Subcutaneous adipose tissue (tissue), 4 donors: ENCODE data around the gene NRXN3. TPM values are rescaled to one million over a fixed set of nuclear protein-coding genes. Genes with fewer than 3 reads are reported as not detected.

Experiments used
- total RNA-seq, 4 donors: library from RNA; depleted of rRNA; stranded (reverse); fragments of >200 nt; gene quantifications; one replicate each; pipeline ENCODE4 v1.1.0, GENCODE V29; 2016
- TF ChIP-seq, protein P1 (sequence below): fragments of 450-650 bp; IDR thresholded peaks from one replicate; pipeline ENCODE4 v1.5.1; 2016; ENCODE audit warnings: low read depth, mild to moderate bottlenecking, control low read depth, antibody characterized with exemption, moderate library complexity

The NRXN3 gene
- total RNA-seq, 4 donors from 2014 or later = 0.57 to 2.4 (median 1.1) TPM; not detected in 1

DNA sequence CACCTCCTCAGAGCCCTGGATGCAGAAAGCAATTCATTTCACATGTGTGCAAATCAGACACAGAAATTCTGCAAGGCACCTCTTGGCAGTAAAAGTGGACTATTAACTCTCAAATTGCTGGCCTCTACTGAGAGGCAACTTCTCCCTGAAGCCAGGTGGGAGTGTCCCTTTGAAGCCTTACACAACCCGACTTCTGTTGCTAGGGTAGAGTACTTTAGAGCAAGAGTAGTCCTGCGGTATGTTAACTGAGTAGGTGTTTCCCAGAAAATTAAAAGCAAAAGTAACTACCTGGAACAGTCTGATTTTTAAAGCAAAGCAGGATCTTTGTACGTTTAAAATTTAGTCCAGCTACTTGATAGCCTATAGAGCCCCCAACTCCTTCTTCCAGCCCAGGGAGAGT, 1557.7 kb downstream of the NRXN3 start:
- TF ChIP-seq, protein P1, sequence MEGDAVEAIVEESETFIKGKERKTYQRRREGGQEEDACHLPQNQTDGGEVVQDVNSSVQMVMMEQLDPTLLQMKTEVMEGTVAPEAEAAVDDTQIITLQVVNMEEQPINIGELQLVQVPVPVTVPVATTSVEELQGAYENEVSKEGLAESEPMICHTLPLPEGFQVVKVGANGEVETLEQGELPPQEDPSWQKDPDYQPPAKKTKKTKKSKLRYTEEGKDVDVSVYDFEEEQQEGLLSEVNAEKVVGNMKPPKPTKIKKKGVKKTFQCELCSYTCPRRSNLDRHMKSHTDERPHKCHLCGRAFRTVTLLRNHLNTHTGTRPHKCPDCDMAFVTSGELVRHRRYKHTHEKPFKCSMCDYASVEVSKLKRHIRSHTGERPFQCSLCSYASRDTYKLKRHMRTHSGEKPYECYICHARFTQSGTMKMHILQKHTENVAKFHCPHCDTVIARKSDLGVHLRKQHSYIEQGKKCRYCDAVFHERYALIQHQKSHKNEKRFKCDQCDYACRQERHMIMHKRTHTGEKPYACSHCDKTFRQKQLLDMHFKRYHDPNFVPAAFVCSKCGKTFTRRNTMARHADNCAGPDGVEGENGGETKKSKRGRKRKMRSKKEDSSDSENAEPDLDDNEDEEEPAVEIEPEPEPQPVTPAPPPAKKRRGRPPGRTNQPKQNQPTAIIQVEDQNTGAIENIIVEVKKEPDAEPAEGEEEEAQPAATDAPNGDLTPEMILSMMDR = no peak

DNA sequence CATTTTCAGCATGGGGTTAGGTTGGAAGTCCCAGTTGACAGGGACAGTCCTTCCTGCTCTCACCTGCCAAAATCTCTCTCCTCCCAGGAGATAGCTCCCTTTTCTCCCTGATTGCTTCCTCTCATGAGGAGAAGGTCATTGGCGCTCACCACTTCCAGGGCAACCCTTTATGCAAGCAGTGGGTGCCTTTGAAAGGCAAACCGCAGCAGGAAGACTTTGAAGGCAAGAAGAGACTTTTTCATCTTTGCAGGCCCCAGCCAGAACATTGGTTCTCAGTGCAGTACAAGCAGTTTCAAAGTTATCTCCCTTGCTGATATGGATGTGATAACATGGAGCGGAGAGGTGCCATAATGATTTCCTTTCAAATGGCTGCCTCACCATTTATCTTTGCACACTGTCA, 1558.2 kb downstream of the NRXN3 start:
- TF ChIP-seq, protein P1 = no peak

DNA sequence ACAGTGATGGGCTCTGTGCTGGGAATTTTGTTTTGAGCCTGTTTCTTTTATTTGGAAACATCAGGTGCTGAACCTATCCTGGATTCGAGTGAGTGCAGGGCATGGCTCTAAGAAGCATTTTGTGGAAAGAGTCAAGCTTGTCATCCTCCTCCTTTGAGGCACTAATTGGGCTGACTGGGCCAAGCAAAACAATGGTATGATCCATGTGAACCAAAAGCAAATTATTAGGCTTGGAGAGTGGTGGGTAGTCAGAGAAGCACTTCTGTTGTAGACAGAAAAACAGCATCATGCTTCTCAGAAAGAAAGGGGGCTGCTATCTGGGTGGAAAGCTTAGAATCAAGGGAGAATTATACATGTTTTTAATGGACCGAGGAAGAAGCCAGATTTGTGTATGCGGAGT, 1559.6 kb downstream of the NRXN3 start:
- TF ChIP-seq, protein P1 = no peak

DNA sequence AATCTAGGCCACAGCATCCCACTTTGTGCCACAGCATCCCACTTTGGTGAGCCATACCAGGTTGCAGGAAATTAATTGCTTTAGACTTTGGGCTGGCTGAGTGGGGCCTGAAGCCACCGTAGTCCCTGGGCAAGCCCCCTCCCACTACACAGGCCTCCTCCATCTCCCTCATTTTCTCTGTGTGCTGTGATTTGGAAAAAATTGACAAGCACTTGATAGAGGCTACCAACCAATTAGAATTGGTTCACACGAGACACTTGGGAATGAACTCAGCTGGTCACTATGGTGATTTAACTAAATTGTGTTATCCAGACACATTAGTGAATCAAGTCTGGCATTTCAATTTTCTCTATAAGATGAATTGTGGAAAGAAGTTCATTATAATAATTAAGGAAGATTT, 1560.0 kb downstream of the NRXN3 start:
- TF ChIP-seq, protein P1 = no peak

DNA sequence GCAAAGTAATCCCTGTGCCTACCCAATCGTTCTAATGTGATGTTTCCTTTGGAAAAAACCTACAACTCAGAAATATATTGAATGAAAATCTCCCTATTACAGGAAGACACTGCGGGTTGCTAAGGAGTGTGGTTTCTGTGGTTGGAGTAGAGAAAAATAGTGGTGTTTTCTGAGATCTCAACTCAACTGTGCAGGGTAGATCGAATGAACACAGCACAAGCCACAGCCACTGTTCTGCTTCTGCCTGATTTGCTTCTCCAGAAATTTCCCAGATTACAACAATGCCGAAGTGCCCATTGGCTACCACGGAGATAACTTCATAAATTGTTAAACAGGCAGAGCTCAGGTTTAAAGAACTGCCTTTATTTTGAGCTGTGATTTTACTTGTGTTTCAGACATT, 1560.8 kb downstream of the NRXN3 start:
- TF ChIP-seq, protein P1 = no peak

DNA sequence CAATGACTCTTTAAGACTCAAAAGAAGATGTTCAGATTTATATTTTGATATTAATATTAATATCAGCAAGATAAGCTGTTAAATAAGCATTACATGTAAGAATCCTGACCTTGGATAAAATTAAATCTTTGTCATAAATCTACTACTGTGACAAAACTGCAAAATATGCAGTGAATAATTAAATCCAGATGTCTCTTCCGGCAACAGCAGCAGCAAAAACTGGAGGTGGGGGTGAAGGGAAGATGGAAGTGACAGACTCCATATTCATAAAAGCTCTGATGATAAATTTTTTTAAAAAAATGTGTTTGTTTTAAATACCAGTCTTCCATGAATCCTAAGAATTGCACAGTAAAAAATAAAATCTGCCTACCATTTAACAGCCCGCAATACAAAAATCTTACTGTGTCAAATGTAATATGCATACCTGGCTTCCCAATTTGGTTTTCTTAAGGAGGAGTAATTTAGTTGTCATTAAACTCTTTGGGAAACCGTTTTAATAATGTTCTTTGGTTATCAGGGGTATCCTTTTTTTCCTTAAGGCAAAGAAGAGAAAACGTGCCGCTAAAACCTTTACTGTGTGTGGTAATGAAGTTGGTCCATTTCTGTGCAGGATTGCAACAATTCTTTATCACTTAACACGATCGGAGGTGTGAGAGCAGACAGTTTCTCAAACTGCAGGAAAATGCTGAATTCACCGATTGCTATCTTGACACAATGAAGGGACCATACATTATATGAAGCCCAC, 1562.9 kb downstream of the NRXN3 start:
- TF ChIP-seq, protein P1 = no peak

DNA sequence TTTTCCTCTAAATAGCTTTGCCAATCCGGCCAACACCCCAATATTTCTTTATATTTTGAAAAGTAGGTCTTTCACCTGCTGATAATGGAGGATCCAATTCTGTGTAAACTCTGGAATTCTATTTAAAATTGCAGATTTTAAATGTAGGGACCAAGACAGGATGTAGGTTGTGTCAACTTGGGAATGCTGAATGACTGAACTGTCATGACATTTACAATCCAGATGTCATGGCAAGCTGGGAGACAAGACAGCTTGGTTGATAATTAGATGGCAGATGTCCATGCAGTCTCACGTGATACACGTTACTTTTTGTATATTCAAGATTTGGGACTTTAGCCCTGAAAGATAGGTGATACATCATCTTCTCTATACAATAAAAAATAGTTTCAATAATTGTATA, 1564.0 kb downstream of the NRXN3 start:
- TF ChIP-seq, protein P1 = no peak
